Endothelial cell of umbilical vein (primary cell): ENCODE data around the gene BEX1. TPM values are rescaled to one million over a fixed set of nuclear protein-coding genes. Genes with fewer than 3 reads are reported as not detected.

ENCODE experiments used
- BruUV-seq: library from RNA; stranded (reverse); fragments of 400-500 nt; replicated peaks from 2 replicates; lab custom pipeline; 2021; lab: Mats Ljungman, UMichigan
- CTCF ChIA-PET: fragments of 300-600, 350-600 bp; sonication (Branson Sonifier 250); formaldehyde crosslinking; loops from one replicate; lab custom pipeline; 2021; ENCODE audit warnings: antibody characterized with exemption, inconsistent platforms; lab: Charles Lee
- POLR2A ChIA-PET: fragments of 300-600, 350-600 bp; sonication (Branson Sonifier 250); formaldehyde crosslinking; loops from one replicate; lab custom pipeline; 2021; ENCODE audit warnings: antibody characterized with exemption, inconsistent platforms; lab: Charles Lee
- DNase-seq: peaks from one replicate; pipeline ENCODE4 v3.0.0-alpha.2; 2011; ENCODE audit warnings: low read depth, low spot score
- FAIRE-seq: peaks from 2 replicates; lab custom pipeline; 2011; peaks lifted over from hg19 to GRCh38; lab: Jason Lieb, UNC
- H2AFZ ChIP-seq: 2 replicates; pipeline ENCODE4 v1.6.0; 2012; ENCODE audit warnings: low read depth, low read length, control low read depth, inconsistent platforms
- H3K27ac ChIP-seq: 2 replicates; pipeline ENCODE4 v1.5.1; 2011; ENCODE audit warnings: low read depth, mild to moderate bottlenecking, control low read depth, low read length, moderate library complexity; ENCODE audit not compliant: insufficient read depth
- H3K27me3 ChIP-seq, 2 experiments: 2 replicates each; pipeline versions ENCODE4 v1.6.0 to v1.6.1; 2011; ENCODE audit warnings: low read length in 2 of 2, mixed read lengths in 1 of 2; ENCODE audit not compliant: control insufficient read depth in 2 of 2, insufficient read depth in 2 of 2
- H3K36me3 ChIP-seq, 2 experiments: 2 replicates in 1 of 2; 3 replicates in 1 of 2; pipeline ENCODE4 v1.5.1; 2011; ENCODE audit warnings: low read length in 2 of 2, mild to moderate bottlenecking in 1 of 2, moderate library complexity in 1 of 2; ENCODE audit not compliant: control insufficient read depth in 2 of 2, insufficient read depth in 2 of 2; ENCODE audit errors: extremely low read depth in 1 of 2
- H3K4me1 ChIP-seq: 3 replicates; pipeline ENCODE4 v1.5.1; 2011; ENCODE audit warnings: mild to moderate bottlenecking, low read length; ENCODE audit not compliant: control insufficient read depth, insufficient read depth; ENCODE audit errors: extremely low read depth
- H3K4me2 ChIP-seq: 2 replicates; pipeline ENCODE4 v1.6.1; 2011; ENCODE audit warnings: low read length, control low read depth, mixed read lengths; ENCODE audit not compliant: insufficient read depth
- H3K4me3 ChIP-seq, 3 experiments: fragments of 200-600 bp in 1 of 3; sonication (generic), shearing (Covaris generic) in 1 of 3; replicated peaks in 1 of 3; 2 replicates each; pipeline ENCODE4 v1.5.1; 2011 to 2016; ENCODE audit warnings: control low read depth in 3 of 3, low read length in 3 of 3, mild to moderate bottlenecking in 2 of 3, inconsistent platforms in 1 of 3, low read depth in 1 of 3, moderate library complexity in 1 of 3; ENCODE audit not compliant: insufficient read depth in 1 of 3
- H3K79me2 ChIP-seq: 2 replicates; pipeline ENCODE4 v1.6.0; 2012; ENCODE audit warnings: low read length, inconsistent platforms; ENCODE audit not compliant: control insufficient read depth, insufficient read depth
- H3K9ac ChIP-seq: replicated peaks from 2 replicates; pipeline ENCODE3; 2011; ENCODE audit warnings: low read length, control low read depth; ENCODE audit not compliant: insufficient read depth; ENCODE audit errors: extremely low read depth
- H3K9me1 ChIP-seq: replicated peaks from 3 replicates; pipeline ENCODE4 v1.6.0; 2011; ENCODE audit warnings: mild to moderate bottlenecking, low read length; ENCODE audit not compliant: control insufficient read depth, insufficient read depth; ENCODE audit errors: extremely low read depth
- H3K9me3 ChIP-seq: replicated peaks from 2 replicates; pipeline ENCODE4 v1.5.1; 2012; ENCODE audit warnings: low read length, inconsistent platforms; ENCODE audit not compliant: control insufficient read depth, insufficient read depth
- H4K20me1 ChIP-seq: replicated peaks from 2 replicates; pipeline ENCODE3; 2011; ENCODE audit warnings: mild to moderate bottlenecking, low read length; ENCODE audit not compliant: control insufficient read depth, insufficient read depth; ENCODE audit errors: extremely low read depth
- CTCF ChIP-seq, 2 donors: IDR thresholded peaks; 1 replicate in 1 of 2; 2 replicates in 1 of 2; pipeline ENCODE4 v1.5.1; 2011; ENCODE audit warnings: low read length in 2 of 2, mild to moderate bottlenecking in 2 of 2, moderate library complexity in 2 of 2, control low read depth in 1 of 2, inconsistent platforms in 1 of 2, low read depth in 1 of 2; ENCODE audit not compliant: insufficient read depth in 1 of 2; ENCODE audit errors: extremely low read depth in 1 of 2
- EZH2 ChIP-seq: IDR thresholded peaks from 2 replicates; pipeline ENCODE4 v1.6.1; 2012; ENCODE audit warnings: borderline replicate concordance, low read depth, mild to moderate bottlenecking, moderate library complexity, low read length, inconsistent platforms; ENCODE audit not compliant: severe bottlenecking
- FOS ChIP-seq: IDR thresholded peaks from 2 replicates; pipeline ENCODE4 v1.6.1; 2011; ENCODE audit warnings: mild to moderate bottlenecking, low read length, moderate library complexity, borderline replicate concordance; ENCODE audit not compliant: insufficient read depth
- GATA2 ChIP-seq: IDR thresholded peaks from 2 replicates; pipeline ENCODE4 v1.7.0; 2011; ENCODE audit warnings: low read depth, mild to moderate bottlenecking, moderate library complexity, mixed read lengths, low read length; ENCODE audit not compliant: insufficient read length, insufficient read depth
- JUN ChIP-seq: IDR thresholded peaks from 2 replicates; pipeline ENCODE4 v1.6.1; 2011; ENCODE audit warnings: borderline replicate concordance, low read depth; ENCODE audit not compliant: insufficient read length, insufficient read depth
- MYC ChIP-seq: IDR thresholded peaks from one replicate; pipeline ENCODE4 v1.6.1; 2011; ENCODE audit warnings: mild to moderate bottlenecking, low read depth, low read length
- POLR2A ChIP-seq: IDR thresholded peaks from 2 replicates; pipeline ENCODE4 v1.6.1; 2012; ENCODE audit warnings: low read depth, mild to moderate bottlenecking, control low read depth, low read length
- POLR2AphosphoS5 ChIP-seq: IDR thresholded peaks from 2 replicates; pipeline ENCODE4 v1.6.1; 2012; ENCODE audit warnings: low read depth, mild to moderate bottlenecking, control low read depth, low read length, moderate library complexity; ENCODE audit not compliant: insufficient read depth
- dilution Hi-C: fragments of 300-500 bp; cut with MboI; formaldehyde crosslinking; loops from one replicate; pipeline ENCODE4 v1.15.0; 2019; ENCODE audit warnings: low sequenced_read_pairs; ENCODE audit not compliant: extremely low pct_ligation_motif_present
- intact Hi-C: fragments of 100-400 bp; cut with micrococcal nuclease; formaldehyde crosslinking; loops from one replicate; pipeline ENCODE4 v1.10.0; 2022
- polyA plus RNA-seq, 4 experiments: library from polyadenylated mRNA; depleted of rRNA in 3 of 4; stranded (reverse) in 3 of 4; unstranded in 1 of 4; fragments of >200 nt; gene quantifications; 2 replicates each; pipeline versions ENCODE4 v1.2.1 to v1.2.3, GENCODE V29; 2011 to 2012; ENCODE audit warnings: missing spikeins in 1 of 4
- total RNA-seq: library from RNA; stranded (reverse); gene quantifications from 2 replicates; pipeline ENCODE4 v1.2.3, GENCODE V29; 2021
- TF ChIP-seq, protein P1 (sequence below): IDR thresholded peaks from 2 replicates; pipeline ENCODE4 v1.6.1; 2011; ENCODE audit not compliant: insufficient read depth, insufficient read length

The BEX1 gene
- total and polyA plus RNA-seq, 2 donors (not counting 3 experiments of a cell fraction or from before 2014, with no cell fraction given), result 0.19 to 0.46 TPM

GRCh38 chrX:103012945-103013344, 51.0 kb downstream of the BEX1 start:
- Histone ChIP-seq H3K27ac (no peak overlapping the region), H2AFZ (no peak overlapping the region), H3K9me1 (no peaks in the 10 kb centered on the region), H3K9me3 (no peaks in the 10 kb centered on the region), H4K20me1 (no peaks in the 10 kb centered on the region), H3K4me3 (no peak overlapping the region), H3K79me2 (no peaks in the 10 kb centered on the region), H3K36me3 (no peaks in the 10 kb centered on the region), H3K27me3 (no peaks in the 10 kb centered on the region), H3K4me2 (no peak overlapping the region), H3K9ac (no peak overlapping the region), H3K4me1 (no peaks in the 10 kb centered on the region)
- dilution Hi-C loops (no loop called here), intact Hi-C loops (no loop called here)
- FAIRE-seq, result no peak
- no TSS peak for BruUV-seq
- DNase-seq, result no peak
- ChIA-PET POLR2A (no interaction called here), CTCF (no interaction called here)
- TF ChIP-seq FOS (no peak), EZH2 (no peak), POLR2A (no peak), POLR2AphosphoS5 (no peak), GATA2 (no peak), JUN (no peak), CTCF (IDR thresholded peaks at IDR 0.05; ENCODE audit: extremely low read depth in 1 of 2, insufficient read depth in 1 of 2, low read depth in 1 of 2, low read length in 2 of 2) (no peak), MYC (no peak)
- TF ChIP-seq, protein P1, sequence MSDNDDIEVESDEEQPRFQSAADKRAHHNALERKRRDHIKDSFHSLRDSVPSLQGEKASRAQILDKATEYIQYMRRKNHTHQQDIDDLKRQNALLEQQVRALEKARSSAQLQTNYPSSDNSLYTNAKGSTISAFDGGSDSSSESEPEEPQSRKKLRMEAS, result no peak

Other genes with a start within 250 kb of the BEX1 start
- gene RAB40AL, start 126.9 kb downstream of the BEX1 start, total RNA-seq, result 1.4 and 1.9 TPM in 2 replicates
- 0.68 and 1.1 TPM in 2 replicates for gene RAB40AL, start 126.9 kb downstream of the BEX1 start, polyA plus RNA-seq
- gene NXF3, start 29.0 kb upstream of the BEX1 start, total RNA-seq, result not detected in 2 replicates
- gene NXF3, start 29.0 kb upstream of the BEX1 start, polyA plus RNA-seq, result not detected in 2 replicates
- gene BEX4, start 150.9 kb upstream of the BEX1 start, total RNA-seq, result 28.0 and 30.3 TPM in 2 replicates
- gene BEX4, start 150.9 kb upstream of the BEX1 start, polyA plus RNA-seq, result 12.9 and 17.8 TPM in 2 replicates
- 51.8 and 52.0 TPM in 2 replicates for gene TCEAL8, start 191.0 kb upstream of the BEX1 start, total RNA-seq
- gene TCEAL8, start 191.0 kb upstream of the BEX1 start, polyA plus RNA-seq, result 22.9 and 31.0 TPM in 2 replicates
- not detected in 2 replicates for gene TCEAL5, start 212.6 kb upstream of the BEX1 start, total RNA-seq
- not detected in 2 replicates for gene TCEAL5, start 212.6 kb upstream of the BEX1 start, polyA plus RNA-seq
- 0.88 and 1.4 TPM in 2 replicates for gene BEX2, start 246.8 kb upstream of the BEX1 start, total RNA-seq
- gene BEX2, start 246.8 kb upstream of the BEX1 start, polyA plus RNA-seq, result 0.92 and 1.4 TPM in 2 replicates